Right ventricle myocardium inferior (tissue), 1 donor: ENCODE results near the gene TIPRL. TPM values are rescaled to one million over a fixed set of nuclear protein-coding genes. Genes with fewer than 3 reads are reported as not detected.
"Not testable (repeated sequence)": the region's sequence is repeated elsewhere in the genome, so short reads cannot be mapped to it uniquely, and the experiment has no call there.

Experiments used
- ATAC-seq: fragments of 200-7000 bp; cut with Tn5 transposase; one replicate; pipeline ENCODE4 v1.9.1; 2020; ENCODE audit warnings: mild to moderate bottlenecking, moderate library complexity
- DNase-seq: peaks from one replicate; pipeline ENCODE4 v3.0.0; 2021; ENCODE audit errors: missing footprints
- intact Hi-C: fragments of 100-400 bp; cut with DNase I; formaldehyde crosslinking; loops from one replicate; pipeline ENCODE4 v1.11.0; 2022
- total RNA-seq: library from RNA; stranded (reverse); fragmentation: NEBNext Ultra II Directional; extraction: Animal tissue kit (Norgen Biotek cat#: 25700); gene quantifications from one replicate; pipeline ENCODE4 v1.2.1, GENCODE V29; 2021
- donor health status: DM: no; HTN: yes; CAD: no; lungs with severe emphysema.

Gene TIPRL
- total RNA-seq, 1 donor from 2014 or later, result 28.7 TPM

DNA sequence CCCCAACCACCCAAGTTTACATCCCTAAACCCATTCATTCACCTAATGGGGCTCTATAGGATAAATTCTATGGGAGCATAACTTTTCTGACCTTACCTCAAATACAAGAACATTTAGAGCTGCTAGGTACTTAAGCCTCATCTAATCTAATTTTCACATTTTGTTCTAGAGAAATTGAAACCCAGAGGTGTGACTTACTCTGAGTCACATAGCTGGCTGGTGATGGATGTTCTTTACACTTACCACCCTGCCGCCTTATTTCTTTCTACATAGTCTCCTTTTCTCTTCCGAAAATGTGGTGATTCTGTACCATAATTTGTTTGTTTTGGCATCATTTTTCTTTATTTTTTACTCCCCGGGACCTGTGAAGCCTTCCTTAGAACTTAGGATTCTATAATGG lies 20.3 kb downstream of the TIPRL start:
- DNase-seq, result no peak
- no peak for ATAC-seq
- intact Hi-C loops, result no loop called here

DNA sequence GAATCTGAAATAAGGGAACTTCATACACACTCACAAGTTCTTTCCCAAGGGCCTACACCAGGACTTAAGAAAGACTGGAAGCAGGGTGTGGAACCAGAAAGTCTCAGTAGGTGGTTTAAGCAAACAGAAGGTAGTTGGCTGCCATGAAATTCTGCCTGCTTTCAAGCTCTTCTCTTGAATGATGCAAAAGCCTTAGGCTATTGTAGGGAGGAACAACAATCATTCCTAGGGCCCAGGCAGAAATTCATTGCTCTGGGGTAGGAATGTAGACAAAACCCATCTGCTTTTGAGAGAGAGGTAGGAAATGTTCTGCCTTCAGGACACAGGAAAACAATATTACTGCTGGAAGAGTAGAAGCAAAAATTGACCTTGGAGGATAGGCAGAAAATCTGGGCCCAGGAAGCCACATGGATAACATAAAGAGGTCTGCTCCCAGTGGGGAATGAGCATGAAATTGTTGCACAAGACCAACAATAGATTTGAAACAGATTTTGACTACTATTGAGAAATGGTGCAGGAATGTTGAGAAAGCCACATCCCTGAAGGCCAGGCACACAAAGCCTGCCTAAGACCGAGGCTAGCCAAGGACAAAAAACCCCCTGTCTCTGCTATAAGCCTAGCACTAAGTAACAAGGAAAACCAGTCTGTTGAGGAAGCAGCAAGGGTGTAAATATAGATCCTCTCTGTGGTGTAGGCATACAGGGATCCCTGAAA lies 24.3 kb downstream of the TIPRL start:
- peak; percentile 90 for ATAC-seq
- intact Hi-C loops, result no loop called here
- DNase-seq, result no peak

DNA sequence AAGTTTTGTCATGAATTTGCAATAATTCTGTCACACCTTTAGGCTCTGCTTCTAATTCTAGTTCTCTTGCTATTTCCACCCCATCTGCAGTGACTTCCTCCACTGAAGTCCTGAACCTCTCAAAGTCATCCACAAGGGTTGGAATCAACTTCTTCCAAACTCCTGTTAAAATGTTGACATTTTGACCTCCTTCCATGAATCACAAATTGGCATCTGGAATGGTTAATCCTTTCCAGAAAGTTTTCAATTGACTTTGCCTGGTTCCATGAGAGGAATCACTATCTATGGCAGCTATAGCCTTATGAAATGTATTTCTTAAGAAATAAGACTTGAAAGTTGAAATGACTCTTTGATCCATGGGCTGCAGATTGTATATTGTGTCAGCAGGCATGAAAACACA lies 27.3 kb downstream of the TIPRL start:
- ATAC-seq (no peak), DNase-seq (no peak)
- intact Hi-C loops, result no loop called here

DNA sequence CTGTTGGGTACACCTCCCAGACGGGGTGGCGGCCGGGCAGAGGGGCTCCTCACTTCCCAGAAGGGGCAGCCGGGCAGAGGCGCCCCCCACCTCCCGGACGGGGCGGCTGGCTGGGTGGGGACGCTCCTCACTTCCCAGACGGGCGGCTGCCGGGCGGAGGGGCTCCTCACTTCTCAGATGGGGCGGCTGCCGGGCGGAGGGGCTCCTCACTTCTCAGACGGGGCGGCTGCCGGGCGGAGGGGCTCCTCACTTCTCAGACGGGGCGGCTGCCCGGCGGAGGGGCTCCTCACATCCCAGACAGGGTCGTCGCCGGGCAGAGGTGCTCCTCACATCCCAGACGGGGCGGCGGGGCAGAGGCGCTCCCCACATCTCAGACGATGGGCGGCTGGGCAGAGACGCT lies 28.9 kb downstream of the TIPRL start:
- intact Hi-C loops, ATAC-seq, DNase-seq: not testable (repeated sequence)

DNA sequence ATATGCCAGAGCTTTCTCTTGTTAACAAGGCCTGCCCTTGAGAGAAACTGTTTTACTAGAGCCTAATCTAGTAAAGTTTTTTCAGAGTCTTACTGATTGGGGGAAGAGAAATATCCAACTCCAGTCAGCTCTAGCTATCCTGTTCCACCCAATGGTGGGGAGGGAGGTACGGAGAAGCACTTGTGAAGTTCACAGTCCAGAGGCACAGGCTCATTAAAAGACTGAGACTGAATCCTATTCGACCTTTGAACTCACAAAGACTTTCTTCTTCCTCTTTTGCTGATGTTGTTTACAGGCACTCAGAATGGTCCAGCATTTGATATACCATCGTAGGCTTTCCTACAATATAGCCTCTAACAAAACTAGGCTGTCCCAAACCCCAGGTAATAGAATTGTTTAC lies 31.6 kb downstream of the TIPRL start:
- intact Hi-C loops, result no loop called here
- no peak for ATAC-seq
- no peak for DNase-seq

DNA sequence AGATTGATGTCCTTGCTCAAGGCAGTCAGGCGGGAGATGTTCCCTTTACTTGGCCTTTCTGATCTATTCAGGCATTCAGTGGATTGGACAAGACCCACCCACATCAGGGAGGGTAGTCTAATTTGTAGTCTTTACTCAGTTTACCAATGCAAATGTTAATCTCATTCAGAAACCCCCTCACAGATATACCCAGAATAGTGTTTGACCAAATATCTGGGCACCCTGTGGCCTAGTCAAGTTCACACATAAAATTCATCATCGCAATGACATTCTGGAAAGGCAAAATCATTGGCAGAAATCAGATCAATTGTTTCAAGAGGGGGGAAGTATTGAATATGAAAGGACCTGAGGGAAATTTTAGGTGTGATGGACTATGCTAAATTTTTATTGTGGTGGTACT lies 34.6 kb downstream of the TIPRL start:
- intact Hi-C loops, result no loop called here
- ATAC-seq, result no peak

DNA sequence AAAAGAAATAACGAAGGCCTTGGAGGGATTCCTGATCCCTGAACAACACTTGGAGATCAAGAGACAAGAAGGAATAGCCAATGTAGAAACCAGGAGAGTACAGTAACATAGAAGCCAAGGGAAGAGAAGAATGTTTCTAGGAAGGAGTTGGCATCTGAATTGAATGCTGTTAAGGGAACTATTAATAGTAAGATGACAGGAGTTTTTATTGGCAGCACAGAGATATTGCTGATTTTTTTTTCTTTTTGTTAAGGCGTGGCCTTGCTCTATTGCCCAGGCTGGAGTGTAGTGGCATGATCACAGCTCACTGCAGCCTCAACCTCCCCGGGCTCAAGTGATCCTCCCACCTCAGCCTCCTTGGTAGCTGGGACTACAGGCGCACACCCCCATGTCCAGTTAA lies 37.4 kb downstream of the TIPRL start:
- peak; percentile 56 for ATAC-seq
- no peak for DNase-seq
- intact Hi-C loops, result no loop called here

More for the DNA sequence above, 34.6 kb downstream of the TIPRL start:
- DNase-seq, result no peak

DNA sequence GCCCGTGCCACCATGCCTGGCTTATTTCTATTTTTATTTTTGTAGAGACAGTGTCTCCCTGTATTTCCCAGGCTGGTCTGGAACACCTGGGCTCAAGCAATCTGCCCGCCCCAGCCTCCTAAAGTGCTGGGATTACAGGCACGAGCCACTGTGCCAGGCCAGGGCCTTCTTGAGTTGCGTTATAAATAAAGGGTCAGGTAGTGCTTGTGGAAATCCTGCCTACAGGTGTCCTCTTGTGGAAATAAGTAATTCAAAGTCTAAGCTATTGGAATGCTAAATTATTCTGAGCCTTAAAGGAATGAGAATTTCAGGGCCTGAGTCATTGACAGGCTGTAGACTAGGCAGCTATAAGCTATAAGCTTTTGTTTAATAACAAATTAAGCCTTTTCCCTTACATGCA lies 38.9 kb downstream of the TIPRL start:
- intact Hi-C loops, result no loop called here
- no peak for DNase-seq

DNA sequence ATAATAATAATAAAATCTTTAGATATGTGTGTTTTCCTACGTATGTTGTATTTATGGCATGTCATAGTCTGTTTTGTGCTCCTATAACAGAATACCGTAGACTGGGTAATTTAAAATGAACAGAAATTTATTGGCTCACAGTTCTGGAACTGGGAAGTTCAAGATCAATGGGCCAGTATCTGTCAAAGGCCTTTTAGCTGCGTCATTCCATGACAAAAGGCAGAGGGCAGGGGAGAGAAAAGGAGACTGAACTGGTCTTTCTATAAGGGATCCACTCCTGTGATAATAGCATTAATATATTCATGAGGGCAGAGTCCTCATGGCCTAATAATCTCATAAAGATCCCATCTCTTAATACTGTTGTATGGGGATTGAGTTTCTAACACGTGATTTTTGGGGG lies 39.9 kb downstream of the TIPRL start:
- DNase-seq (no peak), ATAC-seq (no peak)
- intact Hi-C loops, result no loop called here

More for the DNA sequence above, 38.9 kb downstream of the TIPRL start:
- ATAC-seq, result no peak

DNA sequence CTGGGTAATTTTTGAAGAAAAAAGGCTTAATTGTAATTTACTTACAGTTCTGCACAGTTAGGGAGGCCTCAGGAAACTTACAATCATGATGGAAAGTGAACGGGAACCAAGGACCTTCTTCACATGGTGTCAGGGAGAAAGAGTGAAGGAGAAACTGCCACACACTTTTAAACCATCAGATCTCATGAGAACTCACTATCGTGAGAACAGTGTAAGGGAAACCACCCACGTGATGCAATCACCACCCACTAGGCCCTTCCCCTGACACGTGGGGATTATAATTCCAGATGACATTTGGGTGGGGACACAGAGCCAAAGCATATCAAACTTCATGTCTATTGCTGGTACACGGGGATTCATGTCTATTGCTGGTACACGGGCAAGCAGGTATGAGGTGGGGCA lies 41.7 kb downstream of the TIPRL start:
- intact Hi-C loops, result no loop called here
- ATAC-seq (no peak), DNase-seq (no peak)

DNA sequence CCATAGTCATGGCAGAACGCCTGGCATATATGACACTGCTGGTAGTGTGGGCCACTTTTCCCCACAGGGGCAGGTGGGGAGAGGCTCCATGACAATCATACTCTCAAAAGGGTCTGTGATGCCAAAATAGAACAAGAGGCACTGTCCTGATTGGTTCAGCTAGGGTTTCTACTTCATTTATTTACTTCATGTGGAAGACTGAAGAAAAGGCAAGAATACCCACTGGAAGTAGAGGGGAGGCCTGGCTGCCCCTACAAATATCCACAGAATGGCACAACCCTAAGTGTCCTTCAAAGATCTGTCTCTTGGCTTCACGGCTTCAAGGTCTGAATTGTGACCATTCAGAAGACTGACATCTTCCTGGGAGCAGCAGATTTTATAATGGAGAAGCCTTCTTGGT lies 42.5 kb downstream of the TIPRL start:
- intact Hi-C loops, result no loop called here
- no peak for DNase-seq
- ATAC-seq, result no peak

DNA sequence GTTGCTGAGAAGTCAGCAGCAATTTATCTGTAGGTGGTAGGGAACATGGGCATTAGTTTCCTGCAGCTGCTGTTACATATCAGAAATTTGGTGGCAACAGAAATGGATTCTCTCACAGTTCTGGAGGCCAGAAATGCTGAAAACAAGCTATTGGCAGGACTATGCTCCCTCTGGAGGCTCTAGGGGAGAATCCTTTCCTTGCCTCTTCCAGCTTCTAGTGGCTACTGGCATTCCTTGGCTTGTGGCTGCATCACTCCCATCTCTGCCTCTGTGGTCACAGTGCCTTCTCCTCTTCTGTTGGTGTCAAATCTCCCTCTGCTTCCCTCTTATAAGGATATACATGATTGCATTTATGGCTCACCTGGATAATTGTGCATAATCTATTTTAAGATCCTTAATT lies 44.5 kb downstream of the TIPRL start:
- ATAC-seq (no peak), DNase-seq (no peak)
- intact Hi-C loops, result no loop called here

DNA sequence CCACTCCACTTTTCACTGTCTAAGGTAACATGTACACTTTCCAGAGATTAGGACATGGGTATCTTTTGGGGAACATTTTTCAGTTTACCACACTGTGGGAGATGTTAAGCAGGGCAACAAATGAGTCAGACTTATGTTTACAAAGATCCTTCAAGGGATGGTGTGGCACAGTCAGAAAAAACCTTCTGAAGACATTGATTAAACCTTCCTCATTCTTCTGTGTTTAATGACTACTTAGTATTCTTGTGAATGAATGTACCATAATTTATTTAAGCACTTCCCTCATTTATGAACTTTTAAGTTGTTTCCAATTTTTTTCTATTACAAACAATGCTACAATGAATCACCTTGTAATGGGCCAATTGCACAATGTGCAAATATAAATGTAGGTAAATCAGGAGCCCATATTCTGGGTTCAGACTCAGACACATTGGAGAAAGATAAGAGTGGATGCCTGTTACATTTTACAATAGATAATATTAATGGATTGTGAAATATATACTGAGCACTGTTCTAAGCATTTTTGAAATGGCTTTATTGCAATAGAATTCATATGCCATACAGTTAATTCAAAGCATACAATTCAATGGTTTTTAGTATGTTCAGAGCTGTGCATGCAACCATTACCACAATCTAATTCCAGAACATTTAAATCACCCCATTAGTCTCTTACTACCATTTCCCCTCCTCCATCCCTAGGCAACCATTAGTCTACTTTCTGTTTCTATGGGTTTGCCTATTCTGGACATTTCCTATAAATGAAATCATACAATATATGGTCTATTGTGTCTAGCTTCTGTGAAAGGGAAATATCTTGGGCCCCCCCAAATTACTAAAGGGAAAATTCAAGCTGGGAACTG lies 45.1 kb downstream of the TIPRL start:
- DNase-seq (no peak), ATAC-seq (no peak)
- intact Hi-C loops, result no loop called here

DNA sequence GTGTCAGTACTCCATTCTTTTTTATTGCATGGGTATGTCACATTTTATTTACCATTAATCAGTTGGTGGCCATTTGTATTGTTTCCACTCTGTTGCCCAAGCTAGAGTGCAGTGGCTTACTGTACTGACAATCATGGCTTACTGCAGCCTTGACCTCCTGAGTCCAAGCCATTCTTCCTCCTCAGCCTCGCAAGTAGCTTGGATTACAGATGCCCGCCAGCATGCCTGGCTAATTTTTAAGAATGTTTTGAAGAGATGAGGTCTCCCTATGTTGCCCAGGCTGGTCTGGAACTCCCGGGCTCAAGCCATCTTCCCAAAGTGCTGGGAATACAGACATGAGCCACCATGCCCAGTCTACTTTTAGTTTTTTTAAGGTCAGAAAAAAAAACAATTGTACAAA lies 46.2 kb downstream of the TIPRL start:
- ATAC-seq (no peak), DNase-seq (no peak)
- intact Hi-C loops, result loop anchor here (5.0 kb wide), 1 partner anchor 48 kb away; the partner anchor contains the start of gene TIPRL

DNA sequence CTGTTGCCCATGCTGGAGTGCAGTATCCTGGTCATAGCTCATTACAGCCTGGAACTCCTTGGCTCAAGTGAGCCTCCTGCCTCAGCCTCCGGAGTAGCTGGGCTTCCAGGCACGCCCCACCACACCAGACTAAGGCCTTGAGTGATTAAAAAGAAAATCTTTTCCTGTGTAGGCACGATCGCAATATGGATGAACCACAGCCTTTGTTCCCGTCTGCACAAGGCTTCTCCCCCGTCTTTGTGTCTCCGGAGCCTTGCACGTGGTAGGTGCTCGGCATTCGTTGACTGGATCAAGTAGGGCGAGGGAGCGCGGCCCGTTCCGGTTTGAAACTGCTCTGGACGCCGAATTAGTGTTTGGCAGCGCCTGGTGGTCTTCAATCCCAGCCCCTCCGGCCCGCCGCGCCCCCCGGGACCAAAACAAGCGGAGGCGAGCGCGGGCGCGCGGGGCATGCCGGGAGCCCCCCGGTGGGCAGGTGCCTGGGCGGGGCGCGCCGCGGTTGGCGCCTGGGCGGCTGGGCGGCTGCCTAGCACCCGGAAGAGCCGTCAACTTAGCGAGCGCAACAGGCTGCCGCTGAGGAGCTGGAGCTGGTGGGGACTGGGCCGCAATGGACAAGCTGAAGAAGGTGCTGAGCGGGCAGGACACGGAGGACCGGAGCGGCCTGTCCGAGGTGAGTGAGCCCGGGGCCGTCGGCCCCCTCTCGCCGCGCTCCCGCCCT lies 46.9 kb downstream of the TIPRL start, which contains the start of gene SFT2D2:
SFT2D2 (plus strand) TSS at position 529 of the 715 bp plus-strand sequence; CDS start at position 605, 76 bp downstream.
- intact Hi-C loops, result loop anchor here (5.0 kb wide), 1 partner anchor 48 kb away; the partner anchor contains the start of gene TIPRL
- peak; percentile 96 for ATAC-seq
- peak; percentile 91 for DNase-seq

DNA sequence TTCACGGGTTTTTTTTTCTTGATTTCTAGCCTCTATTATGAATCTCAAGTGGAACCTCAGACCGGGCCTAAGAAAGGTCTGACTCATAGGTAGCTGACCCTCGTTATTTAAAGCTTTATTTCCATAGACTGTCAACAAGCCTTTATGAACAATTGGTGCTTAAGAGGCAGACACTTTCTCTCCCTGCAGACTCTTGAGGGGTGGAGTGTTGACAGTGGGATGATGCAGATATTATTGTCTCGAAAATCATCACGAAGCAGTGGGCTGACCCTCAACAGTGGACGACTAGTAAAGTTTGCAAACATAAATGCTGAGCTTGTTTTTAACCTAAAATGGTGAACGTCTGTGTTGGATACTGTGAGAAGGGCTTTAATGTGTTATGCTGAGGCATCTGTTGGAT lies 48.9 kb downstream of the TIPRL start:
- intact Hi-C loops, result loop anchor here (5.0 kb wide), 1 partner anchor 50 kb away; the partner anchor contains the start of gene TIPRL
- DNase-seq, result no peak

DNA sequence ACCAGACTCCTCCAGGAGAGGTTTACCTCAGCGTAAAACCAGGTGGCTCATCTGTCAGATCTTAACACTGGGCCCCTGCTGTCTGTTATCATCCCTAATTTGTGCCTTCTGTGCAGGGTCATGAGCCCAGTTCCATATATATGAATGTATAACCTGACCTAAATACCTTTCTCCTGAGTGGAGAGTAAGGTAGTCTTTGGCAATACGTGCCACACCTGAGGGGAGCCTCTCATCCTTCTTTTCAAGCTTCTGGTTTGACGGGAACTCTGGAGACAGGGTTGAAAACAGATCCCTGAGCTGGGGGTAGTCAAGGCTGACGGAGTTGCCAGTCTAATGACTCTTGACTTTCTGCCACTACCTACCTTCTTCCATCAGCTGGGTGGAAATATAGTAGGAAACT lies 51.1 kb downstream of the TIPRL start:
- DNase-seq (no peak), ATAC-seq (no peak)
- intact Hi-C loops, result loop anchor here (5.0 kb wide), 1 partner anchor 53 kb away; the partner anchor contains the start of gene TIPRL

More for the DNA sequence above, 48.9 kb downstream of the TIPRL start:
- no peak for ATAC-seq

DNA sequence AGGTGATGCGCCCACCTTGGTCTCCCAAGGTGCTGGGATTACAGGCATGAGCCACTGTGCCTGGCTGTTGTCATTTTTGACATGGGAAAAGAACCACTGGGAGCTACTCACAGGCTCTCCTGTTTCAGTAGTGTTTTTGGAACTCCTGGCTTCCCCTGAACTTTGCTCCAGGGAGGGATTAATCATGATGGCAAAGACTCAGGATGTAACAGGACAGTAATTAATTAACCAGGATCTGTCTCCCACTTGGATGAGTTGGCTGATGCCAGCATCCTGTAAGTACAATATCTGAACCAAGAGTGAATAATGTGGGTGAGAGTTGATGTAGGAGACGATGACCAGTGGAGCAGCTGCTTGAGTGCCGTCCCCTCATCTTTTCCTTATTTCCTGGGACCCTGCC lies 51.9 kb downstream of the TIPRL start:
- DNase-seq (no peak), ATAC-seq (no peak)
- intact Hi-C loops, result no loop called here

DNA sequence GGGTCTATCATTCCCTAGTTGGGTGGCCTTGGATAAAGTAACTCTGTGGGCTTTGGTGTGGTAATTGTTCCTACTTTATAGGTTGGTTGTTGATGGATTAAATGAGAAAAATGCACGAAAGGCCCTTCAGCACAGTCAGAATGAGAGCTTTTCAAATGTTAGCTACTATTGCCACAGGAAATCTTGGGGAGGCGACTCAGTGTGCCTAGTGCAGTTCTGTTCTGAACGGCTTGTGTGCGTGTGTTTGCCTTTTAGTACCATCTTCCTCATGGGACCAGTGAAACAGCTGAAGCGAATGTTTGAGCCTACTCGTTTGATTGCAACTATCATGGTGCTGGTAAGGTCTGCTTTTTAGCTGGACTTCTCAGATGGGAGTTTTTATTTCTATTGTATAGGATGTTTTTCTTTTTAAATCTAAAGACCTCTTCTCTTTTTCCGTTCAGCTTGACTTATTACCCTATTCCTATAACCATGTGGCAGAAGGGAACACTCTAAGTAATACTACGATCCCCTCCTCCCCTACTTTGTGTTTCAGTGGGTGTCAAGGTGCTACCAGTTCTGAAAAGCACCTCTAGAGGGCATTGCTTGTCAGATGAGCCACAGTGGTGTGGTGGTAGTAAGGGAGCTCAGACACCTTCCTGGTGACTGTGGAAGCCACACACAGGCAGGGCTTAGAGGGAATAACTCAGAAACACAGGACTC lies 56.2 kb downstream of the TIPRL start:
- intact Hi-C loops, result no loop called here
- DNase-seq (no peak), ATAC-seq (peak; percentile 60)
